H1 (cell line): Measurements from ENCODE around the gene THAP7. TPM values are rescaled to one million over a fixed set of nuclear protein-coding genes. Genes with fewer than 3 reads are reported as not detected.

Experiments used
- CTCF ChIA-PET: fragments of 300-600 bp; sonication (Branson Sonifier 250); formaldehyde crosslinking; loops from one replicate; lab custom pipeline; 2021; ENCODE audit not compliant: partially characterized antibody; lab: Charles Lee
- POLR2A ChIA-PET: fragments of 300-600 bp; sonication (Branson Sonifier 250); formaldehyde crosslinking; loops from one replicate; lab custom pipeline; 2021; ENCODE audit warnings: inconsistent platforms; ENCODE audit not compliant: partially characterized antibody; lab: Charles Lee
- DNase-seq, 2 experiments: peaks; one replicate each; pipeline versions ENCODE4 v3.0.0 to v3.0.0-alpha.2; 2010 to 2022; ENCODE audit warnings: low spot score in 2 of 2, low read depth in 1 of 2, mixed read lengths in 1 of 2
- FAIRE-seq: peaks from 2 replicates; lab custom pipeline; 2011; peaks lifted over from hg19 to GRCh38; lab: Jason Lieb, UNC
- H2AFZ ChIP-seq: 2 replicates; pipeline ENCODE4 v1.8.1; 2012; ENCODE audit warnings: low read length, inconsistent platforms
- H2AK5ac ChIP-seq: 2 replicates; pipeline ENCODE4 v1.6.1; 2013; ENCODE audit warnings: low read depth, low read length
- H2BK120ac ChIP-seq: replicated peaks from 2 replicates; pipeline ENCODE3; 2013; ENCODE audit warnings: low read depth, low read length, inconsistent platforms
- H2BK12ac ChIP-seq: 2 replicates; pipeline ENCODE4 v1.6.1; 2013; ENCODE audit warnings: low read depth, low read length
- H2BK15ac ChIP-seq: 2 replicates; pipeline ENCODE4 v1.6.1; 2013; ENCODE audit warnings: low read length
- H2BK20ac ChIP-seq: 2 replicates; pipeline ENCODE4 v1.6.1; 2013; ENCODE audit warnings: low read length
- H2BK5ac ChIP-seq: 2 replicates; pipeline ENCODE4 v1.6.1; 2013; ENCODE audit warnings: low read depth, low read length
- H3K14ac ChIP-seq: 2 replicates; pipeline ENCODE4 v1.6.1; 2013; ENCODE audit warnings: inconsistent platforms; ENCODE audit not compliant: insufficient read length
- H3K18ac ChIP-seq: 2 replicates; pipeline ENCODE4 v1.6.1; 2013; ENCODE audit warnings: low read length; ENCODE audit errors: extremely low read depth
- H3K23ac ChIP-seq: 2 replicates; pipeline ENCODE4 v1.6.1; 2013; ENCODE audit warnings: inconsistent platforms; ENCODE audit not compliant: insufficient read length
- H3K23me2 ChIP-seq: 2 replicates; pipeline ENCODE4 v1.6.1; 2013; ENCODE audit warnings: low read depth, low read length
- H3K27ac ChIP-seq: 2 replicates; pipeline ENCODE4 v1.6.1; 2011; ENCODE audit warnings: low read depth, low read length, inconsistent platforms
- H3K27me3 ChIP-seq, 4 experiments: replicated peaks in 1 of 4; 1 replicate in 1 of 4; 2 replicates in 3 of 4; pipeline versions ENCODE4 v1.6.1 to v1.8.1; 2011 to 2013; ENCODE audit warnings: low read length in 3 of 4, mild to moderate bottlenecking in 3 of 4, inconsistent platforms in 2 of 4, mixed read lengths in 2 of 4, moderate library complexity in 1 of 4; ENCODE audit not compliant: control insufficient read depth in 3 of 4, insufficient read depth in 3 of 4; ENCODE audit errors: extremely low read depth in 1 of 4
- H3K36me3 ChIP-seq, 4 experiments: 2 replicates each; pipeline versions ENCODE4 v1.6.1 to v1.8.1; 2011 to 2013; ENCODE audit warnings: mild to moderate bottlenecking in 4 of 4, low read length in 3 of 4, moderate library complexity in 2 of 4, control low read depth in 1 of 4, inconsistent platforms in 1 of 4; ENCODE audit not compliant: insufficient read depth in 4 of 4, control insufficient read depth in 2 of 4
- H3K4ac ChIP-seq: replicated peaks from 2 replicates; pipeline ENCODE3; 2013; ENCODE audit warnings: low read length, low read depth, mixed read lengths, inconsistent platforms; ENCODE audit not compliant: insufficient read length
- H3K4me1 ChIP-seq, 4 experiments: replicated peaks in 1 of 4; 1 replicate in 1 of 4; 2 replicates in 3 of 4; pipeline versions ENCODE4 v1.6.1 to v1.8.1; 2011 to 2013; ENCODE audit warnings: low read length in 3 of 4, inconsistent platforms in 2 of 4, mixed read lengths in 1 of 4; ENCODE audit not compliant: insufficient read depth in 4 of 4, control insufficient read depth in 3 of 4
- H3K4me2 ChIP-seq, 2 experiments: 2 replicates each; pipeline versions ENCODE4 v1.6.1 to v1.8.1; 2011 to 2013; ENCODE audit warnings: low read depth in 2 of 2, low read length in 2 of 2, control low read depth in 1 of 2, inconsistent platforms in 1 of 2, mild to moderate bottlenecking in 1 of 2; ENCODE audit not compliant: insufficient read depth in 1 of 2
- H3K4me3 ChIP-seq, 4 experiments: fragments of 200-600, 300-600 bp in 1 of 4; sonication (generic), shearing (Covaris generic), sonication (Bioruptor Twin) in 1 of 4; 2 replicates each; pipeline versions ENCODE4 v1.5.1 to v1.8.1; 2011 to 2016; ENCODE audit warnings: low read length in 4 of 4, low read depth in 3 of 4, control low read depth in 2 of 4, inconsistent platforms in 2 of 4, mild to moderate bottlenecking in 2 of 4, mixed read lengths in 1 of 4, moderate library complexity in 1 of 4; ENCODE audit not compliant: insufficient read depth in 2 of 4; ENCODE audit errors: extremely low read depth in 1 of 4
- H3K56ac ChIP-seq: replicated peaks from 2 replicates; pipeline ENCODE3; 2013; ENCODE audit warnings: low read depth, mild to moderate bottlenecking, mixed read lengths, low read length, inconsistent platforms; ENCODE audit not compliant: insufficient read length
- H3K79me1 ChIP-seq: 2 replicates; pipeline ENCODE4 v1.6.1; 2013; ENCODE audit warnings: low read depth, low read length, control low read depth
- H3K79me2 ChIP-seq, 2 experiments: 2 replicates each; pipeline versions ENCODE4 v1.6.1 to v1.8.1; 2012 to 2013; ENCODE audit warnings: low read length in 2 of 2, mild to moderate bottlenecking in 2 of 2, inconsistent platforms in 1 of 2; ENCODE audit not compliant: insufficient read depth in 2 of 2, control insufficient read depth in 1 of 2
- H3K9ac ChIP-seq, 4 experiments: replicated peaks in 1 of 4; 1 replicate in 1 of 4; 2 replicates in 3 of 4; pipeline versions ENCODE4 v1.6.1 to v1.8.1; 2011 to 2013; ENCODE audit warnings: low read depth in 3 of 4, low read length in 3 of 4, control low read depth in 2 of 4, mild to moderate bottlenecking in 2 of 4, moderate library complexity in 2 of 4, inconsistent platforms in 1 of 4; ENCODE audit errors: extremely low read depth in 1 of 4
- H3K9me3 ChIP-seq, 2 experiments: 2 replicates each; pipeline versions ENCODE4 v1.6.1 to v1.8.1; 2012 to 2013; ENCODE audit warnings: mild to moderate bottlenecking in 2 of 2, moderate library complexity in 2 of 2, control low read depth in 1 of 2, inconsistent platforms in 1 of 2, low read depth in 1 of 2, low read length in 1 of 2, mixed read lengths in 1 of 2; ENCODE audit not compliant: insufficient read depth in 2 of 2
- H4K20me1 ChIP-seq, 2 experiments: replicated peaks in 1 of 2; 2 replicates each; pipeline versions ENCODE3 to v1.8.1; 2011 to 2013; ENCODE audit warnings: inconsistent platforms in 2 of 2, low read length in 2 of 2, mild to moderate bottlenecking in 1 of 2; ENCODE audit not compliant: insufficient read depth in 2 of 2, control insufficient read depth in 1 of 2
- H4K5ac ChIP-seq: 2 replicates; pipeline ENCODE4 v1.6.1; 2013; ENCODE audit warnings: low read length, low read depth, mixed read lengths, inconsistent platforms; ENCODE audit not compliant: insufficient read length
- H4K8ac ChIP-seq: 2 replicates; pipeline ENCODE4 v1.8.0; 2013; ENCODE audit warnings: mild to moderate bottlenecking, moderate library complexity, low read length, inconsistent platforms; ENCODE audit not compliant: insufficient read depth; ENCODE audit errors: extremely low read depth
- H4K91ac ChIP-seq: replicated peaks from 2 replicates; pipeline ENCODE3; 2013; ENCODE audit warnings: low read length, mixed read lengths, inconsistent platforms; ENCODE audit not compliant: insufficient read length
- GTF2F1 ChIP-seq: IDR thresholded peaks from 2 replicates; pipeline ENCODE4 v1.6.1; 2012; ENCODE audit warnings: low read depth, low read length, improper control_type of control experiment, borderline replicate concordance
- KDM5A ChIP-seq: fragments of 200-600 bp; IDR thresholded peaks from 2 replicates; pipeline ENCODE4 v1.7.1; 2012; ENCODE audit warnings: mild to moderate bottlenecking, low read length, inconsistent platforms, mixed read lengths
- NRF1 ChIP-seq: IDR thresholded peaks from 2 replicates; pipeline ENCODE4 v1.6.1; 2011; ENCODE audit warnings: mild to moderate bottlenecking, low read depth, low read length, improper control_type of control experiment
- SIN3A ChIP-seq, 2 experiments: IDR thresholded peaks in 1 of 2; conservative IDR thresholded peaks in 1 of 2; 2 replicates each; pipeline ENCODE4 v1.6.1; 2011 to 2012; ENCODE audit warnings: low read length in 2 of 2, improper control_type of control experiment in 1 of 2, low read depth in 1 of 2, mild to moderate bottlenecking in 1 of 2
- SUZ12 ChIP-seq: fragments of 200-600 bp; sonication (generic); IDR thresholded peaks from 2 replicates; pipeline ENCODE4 v1.6.1; 2012; ENCODE audit warnings: mild to moderate bottlenecking, inconsistent platforms, low read length, moderate library complexity, mixed read lengths
- TAF1 ChIP-seq: IDR thresholded peaks from 2 replicates; pipeline ENCODE4 v1.6.1; 2011; ENCODE audit warnings: mild to moderate bottlenecking, low read depth, low read length
- WGBS, 2 experiments: shearing (Covaris generic) in 1 of 2; methylation state at CpG; one replicate each; pipeline versions ENCODE4 v1.1.6 to v1.1.7; 2013 to 2015; ENCODE audit warnings: low lambda C conversion rate in 2 of 2, mixed read lengths in 2 of 2, inconsistent platforms in 1 of 2, low coverage in 1 of 2, missing lambda C conversion rate in 1 of 2; ENCODE audit not compliant: insufficient replicate concordance in 2 of 2, insufficient coverage in 1 of 2, insufficient read length in 1 of 2; ENCODE audit errors: extremely low coverage in 1 of 2, missing lambda C conversion rate in 1 of 2; 5-methylcytosine and 5-hydroxymethylcytosine counted together
- polyA plus RNA-seq, 7 experiments: library from polyadenylated mRNA; depleted of rRNA in 3 of 7; stranded (reverse) in 5 of 7; unstranded in 2 of 7; fragments of >200 nt in 5 of 7; fragments of 200-250 nt in 2 of 7; gene quantifications; 1 replicate in 5 of 7; 2 replicates in 1 of 7; 4 replicates in 1 of 7; pipeline versions ENCODE4 v1.2.1 to v1.2.3, GENCODE V29; 2011 to 2013; ENCODE audit warnings: missing spikeins in 2 of 7, mixed read lengths in 2 of 7
- total RNA-seq: library from RNA; stranded (reverse); fragmentation: NEBNext Ultra II Directional; extraction: Animal tissue kit (Norgen Biotek cat#: 25700); gene quantifications from 2 replicates; pipeline ENCODE4 v1.2.1, GENCODE V29; 2021

The THAP7 gene
- total and polyA plus RNA-seq, 2 of the 8 experiments (the other 6 are each of a cell fraction or from before 2014, with no cell fraction given): 16.9 to 32.5 TPM

GRCh38 chr22:20996031-20996410 is 5.9 kb downstream of the THAP7 start:
- WGBS, 2 experiments: 98% methylated on average over 9 of the region's 10 CpGs; no CpG with 5 or more reads in 1 of the 2 experiments
- Histone ChIP-seq H3K23me2 (peaks cover 1% of the 10 kb centered on the region; the same call in 1 of the 2 replicates), H3K4me1 (peaks cover 0 to 7% (median 3%) of the 10 kb centered on the region in 4 experiments; a peak in 5 of 7 replicates), H3K14ac (no peak overlapping the region), H2AK5ac (no peak overlapping the region), H3K4me3 (no peak overlapping the region), H2AFZ (no peak overlapping the region), H3K27me3 (no peaks in the 10 kb centered on the region), H3K36me3 (peaks cover 2 to 15% (median 8%) of the 10 kb centered on the region in 4 experiments; a peak in 5 of 8 replicates), H3K9ac (no peak overlapping the region), H3K4me2 (no peak overlapping the region), H4K91ac (no peak overlapping the region), H2BK5ac (no peak overlapping the region), H4K5ac (no peak overlapping the region), H4K20me1 (peaks cover 6 to 10% of the 10 kb centered on the region in 2 experiments), H3K27ac (no peak overlapping the region), H3K23ac (no peak overlapping the region), H2BK120ac (no peak overlapping the region), H2BK15ac (no peak overlapping the region), H3K4ac (no peak overlapping the region), H2BK12ac (no peak overlapping the region), H3K18ac (no peak overlapping the region), H3K79me1 (no peaks in the 10 kb centered on the region), H3K79me2 (no peaks in the 10 kb centered on the region; a peak in 1 of 4 replicates), H3K9me3 (no peaks in the 10 kb centered on the region), H4K8ac (no peak overlapping the region), H2BK20ac (no peak overlapping the region), H3K56ac (no peak overlapping the region)
- DNase-seq (no peak), FAIRE-seq (no peak)
- TF ChIP-seq SUZ12: no peak
- TF ChIP-seq SIN3A (conservative IDR thresholded peaks at IDR 0.05 in 1 of 2, IDR thresholded peaks at IDR 0.05 in 1 of 2; ENCODE audit: low read depth in 1 of 2, low read length in 2 of 2): no peak
- TF ChIP-seq NRF1: no peak
- TF ChIP-seq KDM5A: no peak
- TF ChIP-seq TAF1: no peak
- no peak for TF ChIP-seq GTF2F1
- POLR2A ChIA-PET: interaction anchor here (1.2 to 5.5 kb wide), 4 partner anchors 9 to 70 kb away, joined by 3 to 45 read pairs (median 3); partner anchors contain the start of gene LZTR1
- CTCF ChIA-PET: no interaction called here
